Lower leg skin (tissue), 3 donors: ENCODE measurements around the gene NUP214.

Source experiments
- CTCF ChIP-seq, 3 donors: fragments of 450-650 bp; IDR thresholded peaks; one replicate each; pipeline ENCODE4 v1.5.1; 2016; ENCODE audit warnings: antibody characterized with exemption in 3 of 3, mild to moderate bottlenecking in 3 of 3, moderate library complexity in 2 of 3
- POLR2A ChIP-seq, 2 donors: fragments of 450-650 bp; IDR thresholded peaks; one replicate each; pipeline ENCODE4 v1.6.1; 2016 to 2017; ENCODE audit warnings: antibody characterized with exemption in 2 of 2, mild to moderate bottlenecking in 1 of 2, moderate library complexity in 1 of 2

GRCh38 chr9:131148276-131148675, 22.9 kb downstream of the NUP214 start:
- TF ChIP-seq CTCF (IDR thresholded peaks at IDR 0.05) (no peak), POLR2A (IDR thresholded peaks at IDR 0.05) (no peak)
